ENCODE data around the gene CCDC73.

- TF ChIP-seq CTCF (IDR thresholded peaks at IDR 0.05; ENCODE audit: insufficient read depth, low read length) (no peak), POLR2AphosphoS5 (IDR thresholded peaks at IDR 0.05; ENCODE audit: low read depth) (no peak), GABPA (IDR thresholded peaks at IDR 0.05; ENCODE audit: low read depth) (no peak)
These were observed 227.9 kb downstream of the CCDC73 start for GRCh38 chr11:32566517-32566916.
